Body of pancreas (tissue), 4 donors: ENCODE measurements around the gene HOXA9. TPM values are rescaled to one million over a fixed set of nuclear protein-coding genes. Genes with fewer than 3 reads are reported as not detected.

Experiments
- ATAC-seq: fragments of 150-250 bp; one replicate; pipeline ENCODE4 v1.9.1; 2016
- DNase-seq, 4 donors: peaks; one replicate each; pipeline ENCODE4 v3.0.0-alpha.2; 2019
- H3K27ac ChIP-seq, 4 donors: fragments of 200-600 bp; sonication (generic); 1 replicate in 3 of 4; 2 replicates in 1 of 4; pipeline versions ENCODE4 v1.5.1 to v1.6.1; 2016 to 2019; ENCODE audit warnings: mild to moderate bottlenecking in 1 of 4, mixed read lengths in 1 of 4, moderate library complexity in 1 of 4
- H3K27me3 ChIP-seq, 2 donors: fragments of 200-600 bp; sonication (generic); one replicate each; pipeline ENCODE4 v1.6.0; 2016; ENCODE audit warnings: mild to moderate bottlenecking in 1 of 2
- H3K36me3 ChIP-seq, 2 donors: fragments of 200-600 bp; sonication (generic); replicated peaks in 1 of 2; 2 replicates each; pipeline ENCODE4 v1.5.1; 2016; ENCODE audit warnings: low read depth in 2 of 2; ENCODE audit not compliant: insufficient read depth in 1 of 2
- H3K4me1 ChIP-seq: fragments of 200-600 bp; sonication (generic); one replicate; pipeline ENCODE4 v1.6.0; 2016
- H3K4me3 ChIP-seq, 2 donors: fragments of 200-600 bp; sonication (generic); 1 replicate in 1 of 2; 2 replicates in 1 of 2; pipeline ENCODE4 v1.5.1; 2016 to 2019
- H3K9me3 ChIP-seq, 3 donors: fragments of 200-600 bp; sonication (generic); 1 replicate in 2 of 3; 2 replicates in 1 of 3; pipeline ENCODE4 v1.5.1; 2016
- POLR2A ChIP-seq, 3 donors: fragments of 450-650 bp; IDR thresholded peaks; one replicate each; pipeline ENCODE4 v1.6.1; 2016; ENCODE audit warnings: antibody characterized with exemption in 3 of 3, mild to moderate bottlenecking in 2 of 3
- WGBS, 2 donors: methylation state at CpG; one replicate each; pipeline ENCODE4 v1.1.5; 2017; 5-methylcytosine and 5-hydroxymethylcytosine counted together
- intact Hi-C: fragments of 100-400 bp; cut with DNase I; formaldehyde crosslinking; loops from one replicate; pipeline ENCODE4 v1.15.1; 2023
- total RNA-seq, 2 donors: library from RNA; depleted of rRNA; stranded (reverse); fragments of >200 nt; gene quantifications; one replicate each; pipeline ENCODE4 v1.1.0, GENCODE V29; 2016
- TF ChIP-seq, protein P1 (sequence below), 7 experiments: fragments of 450-650 bp in 4 of 7; fragments of 200-600 bp in 3 of 7; sonication (generic) in 3 of 7; IDR thresholded peaks; one replicate each; pipeline ENCODE4 v1.5.1; 2016 to 2019; ENCODE audit warnings: antibody characterized with exemption in 7 of 7

The HOXA9 gene
- total RNA-seq, 2 donors from 2014 or later, result not detected

DNA sequence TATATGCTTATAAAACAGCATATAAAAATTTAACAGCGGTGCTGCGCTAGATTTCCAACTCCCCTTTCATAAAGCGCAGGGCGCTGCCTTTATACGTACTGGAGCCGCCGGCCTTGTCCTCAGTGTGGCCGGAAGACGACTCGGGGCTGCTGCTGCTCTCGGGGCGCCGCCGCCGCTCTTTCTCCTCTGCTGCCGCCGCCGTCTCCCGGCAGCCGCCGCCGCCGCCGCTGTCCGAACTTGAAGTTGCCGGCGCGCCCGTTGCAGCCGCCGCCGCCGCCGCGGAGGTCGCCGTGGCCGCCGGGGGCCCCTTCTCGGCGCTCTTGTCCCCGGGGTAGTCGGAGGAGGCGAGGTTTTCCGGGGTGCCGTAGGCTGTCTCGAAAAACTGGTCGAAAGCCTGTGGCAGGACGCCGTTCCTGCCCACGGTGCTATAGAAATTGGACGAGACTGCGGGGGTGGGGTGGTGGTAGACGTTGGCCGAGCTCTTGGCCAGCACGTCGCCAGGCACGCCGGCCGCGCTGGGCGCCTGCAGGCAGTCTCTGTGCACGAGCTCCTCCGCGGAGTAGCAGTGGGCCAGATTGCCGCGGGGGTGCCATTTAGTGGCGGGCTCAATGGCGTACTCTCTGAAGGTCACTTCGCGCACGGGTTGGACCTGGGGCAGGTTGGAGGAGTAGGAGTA is 19.1 kb upstream of the HOXA9 start:
- no peak overlapping the region for H3K27ac ChIP-seq

DNA sequence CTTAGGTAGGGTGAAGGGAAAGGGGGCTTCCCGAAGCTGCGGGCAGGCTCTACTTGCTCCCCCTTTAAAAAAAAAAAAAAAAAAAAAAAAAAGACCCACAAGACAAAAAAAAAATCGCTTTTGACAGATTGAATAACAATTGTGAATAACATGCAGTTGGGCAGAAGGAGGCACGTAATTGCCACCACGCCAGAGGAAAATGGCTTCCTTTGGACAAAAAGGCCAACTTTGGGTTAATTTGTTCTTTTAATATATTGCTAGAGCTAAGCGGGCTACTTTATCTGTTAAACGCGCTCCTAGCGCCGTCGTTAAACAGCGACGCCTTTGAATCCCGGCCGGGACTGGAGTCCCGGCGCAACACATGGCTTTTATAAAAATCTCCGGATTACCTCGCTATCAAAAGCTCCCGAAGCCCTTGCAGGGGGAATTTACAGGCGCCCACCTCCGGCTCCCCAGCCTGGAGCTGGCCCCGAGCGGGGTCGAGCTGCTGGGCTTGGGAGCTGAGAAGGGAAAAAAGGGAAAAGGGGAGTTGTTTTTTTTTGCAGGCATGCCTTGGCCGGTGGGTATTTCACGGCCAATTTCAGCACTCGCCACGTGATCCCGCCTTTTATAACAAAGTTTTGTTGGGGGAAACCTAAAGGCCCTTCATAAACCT is 18.5 kb upstream of the HOXA9 start:
- Histone ChIP-seq H3K27ac (no peak overlapping the region), H3K4me3 (no peak overlapping the region), H3K9me3 (no peaks in the 10 kb centered on the region), H3K27me3 (peaks cover 14 to 78% of the 10 kb centered on the region in 2 donors), H3K4me1 (peaks cover 58% of the 10 kb centered on the region), H3K36me3 (no peaks in the 10 kb centered on the region)
- TF ChIP-seq POLR2A (IDR thresholded peaks at IDR 0.05), result no peak
- TF ChIP-seq, protein P1, sequence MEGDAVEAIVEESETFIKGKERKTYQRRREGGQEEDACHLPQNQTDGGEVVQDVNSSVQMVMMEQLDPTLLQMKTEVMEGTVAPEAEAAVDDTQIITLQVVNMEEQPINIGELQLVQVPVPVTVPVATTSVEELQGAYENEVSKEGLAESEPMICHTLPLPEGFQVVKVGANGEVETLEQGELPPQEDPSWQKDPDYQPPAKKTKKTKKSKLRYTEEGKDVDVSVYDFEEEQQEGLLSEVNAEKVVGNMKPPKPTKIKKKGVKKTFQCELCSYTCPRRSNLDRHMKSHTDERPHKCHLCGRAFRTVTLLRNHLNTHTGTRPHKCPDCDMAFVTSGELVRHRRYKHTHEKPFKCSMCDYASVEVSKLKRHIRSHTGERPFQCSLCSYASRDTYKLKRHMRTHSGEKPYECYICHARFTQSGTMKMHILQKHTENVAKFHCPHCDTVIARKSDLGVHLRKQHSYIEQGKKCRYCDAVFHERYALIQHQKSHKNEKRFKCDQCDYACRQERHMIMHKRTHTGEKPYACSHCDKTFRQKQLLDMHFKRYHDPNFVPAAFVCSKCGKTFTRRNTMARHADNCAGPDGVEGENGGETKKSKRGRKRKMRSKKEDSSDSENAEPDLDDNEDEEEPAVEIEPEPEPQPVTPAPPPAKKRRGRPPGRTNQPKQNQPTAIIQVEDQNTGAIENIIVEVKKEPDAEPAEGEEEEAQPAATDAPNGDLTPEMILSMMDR (IDR thresholded peaks at IDR 0.05), result no peak
- ATAC-seq (no peak), DNase-seq (peak in 2 of 4 donors; percentile 8 to 9)
- intact Hi-C loops, result no loop called here
- WGBS, 2 donors, result 7 to 9% methylated on average over 30 of the region's 30 CpGs

More for the DNA sequence above, 19.1 kb upstream of the HOXA9 start:
- Histone ChIP-seq H3K4me3 (no peak overlapping the region), H3K4me1 (peaks cover 60% of the 10 kb centered on the region), H3K9me3 (no peaks in the 10 kb centered on the region), H3K36me3 (no peaks in the 10 kb centered on the region), H3K27me3 (peaks cover 14 to 78% of the 10 kb centered on the region in 2 donors)
- DNase-seq, result peak in 2 of 4 donors; percentile 15 to 28
- TF ChIP-seq, protein P1 (IDR thresholded peaks at IDR 0.05), result no peak
- TF ChIP-seq POLR2A (IDR thresholded peaks at IDR 0.05), result no peak
- intact Hi-C loops, result no loop called here
- no peak for ATAC-seq
- WGBS, 2 donors, result 6 to 15% methylated on average over 16 to 65 of the region's 72 CpGs

DNA sequence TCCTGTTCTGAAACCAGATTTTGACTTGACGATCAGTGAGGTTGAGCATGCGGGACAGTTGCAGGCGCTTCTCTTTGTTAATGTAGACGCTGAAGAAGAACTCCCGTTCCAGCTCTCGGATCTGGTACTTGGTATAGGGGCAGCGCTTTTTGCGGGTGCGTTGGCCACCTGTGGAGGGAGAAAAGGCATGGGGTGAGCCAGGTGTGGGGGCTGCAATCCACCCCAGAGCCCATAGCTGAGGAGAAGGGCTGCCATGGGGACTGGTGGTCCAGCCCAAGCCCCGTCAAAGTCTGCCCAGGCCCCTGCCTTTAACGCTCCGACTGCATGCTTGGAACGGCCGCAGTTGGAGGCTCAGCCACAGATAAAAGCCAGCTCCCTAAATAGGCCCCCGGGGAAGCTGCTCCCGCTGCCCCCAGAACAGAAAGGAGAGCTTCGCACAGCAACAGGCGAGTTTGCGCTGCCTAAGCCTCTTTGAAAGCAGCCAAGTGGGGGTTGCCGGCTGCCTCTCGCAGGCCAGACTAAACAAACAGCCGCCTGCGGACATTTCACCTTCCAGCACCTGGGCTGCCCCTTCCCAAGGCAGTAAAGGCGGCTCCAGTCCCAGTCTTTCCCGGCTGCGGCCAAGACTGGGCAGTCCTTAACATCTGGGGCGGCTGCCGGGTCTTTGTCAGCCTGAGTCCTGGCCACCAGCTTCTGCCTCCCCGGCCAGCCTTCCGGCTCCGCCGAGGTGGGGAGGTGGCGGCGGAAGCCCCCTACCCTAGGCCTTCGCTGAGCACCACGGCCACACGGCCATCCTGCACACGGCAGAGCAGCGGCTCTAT is 17.7 kb upstream of the HOXA9 start:
- Histone ChIP-seq H3K36me3 (no peaks in the 10 kb centered on the region), H3K9me3 (no peaks in the 10 kb centered on the region), H3K4me3 (no peak overlapping the region), H3K4me1 (peaks cover 51% of the 10 kb centered on the region), H3K27me3 (peaks cover 14 to 77% of the 10 kb centered on the region in 2 donors), H3K27ac (no peak overlapping the region)
- WGBS, 2 donors, result 9 to 12% methylated on average over 18 to 39 of the region's 39 CpGs
- ATAC-seq (no peak), DNase-seq (peak in 2 of 4 donors; percentile 8 to 10)
- TF ChIP-seq, protein P1 (IDR thresholded peaks at IDR 0.05), result no peak
- no peak for TF ChIP-seq POLR2A (IDR thresholded peaks at IDR 0.05)
- intact Hi-C loops, result no loop called here

DNA sequence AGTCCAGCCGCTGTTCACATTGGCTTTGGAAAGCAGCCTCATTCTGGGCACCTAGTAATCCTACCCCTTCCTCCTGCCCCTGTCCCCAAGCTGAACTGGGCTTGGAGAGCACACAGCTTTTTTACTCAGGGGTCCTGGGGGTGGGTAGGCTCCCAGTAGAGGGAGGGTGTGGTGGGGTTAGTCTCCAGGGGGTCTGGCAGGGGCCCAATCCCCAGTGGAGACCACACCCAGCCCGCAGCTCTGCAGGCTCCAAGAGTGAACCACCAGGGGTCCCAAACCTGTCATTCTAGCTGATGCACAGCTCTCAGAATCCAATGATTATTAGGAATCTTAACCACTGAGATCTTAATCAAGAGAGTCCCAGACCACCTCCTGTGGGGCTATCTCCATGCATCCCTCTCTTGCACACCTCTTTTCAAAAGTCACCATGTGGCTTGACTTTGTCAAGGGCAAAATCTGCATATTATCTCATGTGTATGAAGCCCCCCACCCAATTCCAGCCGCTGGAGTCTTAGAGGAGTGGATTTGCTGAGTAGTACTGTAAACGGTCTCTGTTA is 17.0 kb upstream of the HOXA9 start:
- Histone ChIP-seq H3K27me3 (peaks cover 14 to 73% of the 10 kb centered on the region in 2 donors), H3K27ac (no peak overlapping the region), H3K4me3 (no peak overlapping the region), H3K36me3 (no peaks in the 10 kb centered on the region), H3K4me1 (peaks cover 45% of the 10 kb centered on the region), H3K9me3 (no peaks in the 10 kb centered on the region)
- intact Hi-C loops, result no loop called here
- no peak for ATAC-seq
- TF ChIP-seq, protein P1 (IDR thresholded peaks at IDR 0.05), result no peak
- TF ChIP-seq POLR2A (IDR thresholded peaks at IDR 0.05), result no peak
- WGBS, 2 donors, result 22 to 31% methylated on average over 4 of the region's 4 CpGs
- DNase-seq, result peak in 2 of 4 donors; percentile 2 to 8
